Measurements from ENCODE around the gene SLX4IP. TPM values are rescaled to one million over a fixed set of nuclear protein-coding genes. Genes with fewer than 3 reads are reported as not detected.

Gene SLX4IP
- total and polyA plus RNA-seq, 2 of the 13 experiments (the other 11 are each of a cell fraction or from before 2014, with no cell fraction given) = 3.6 to 7.3 TPM

DNA sequence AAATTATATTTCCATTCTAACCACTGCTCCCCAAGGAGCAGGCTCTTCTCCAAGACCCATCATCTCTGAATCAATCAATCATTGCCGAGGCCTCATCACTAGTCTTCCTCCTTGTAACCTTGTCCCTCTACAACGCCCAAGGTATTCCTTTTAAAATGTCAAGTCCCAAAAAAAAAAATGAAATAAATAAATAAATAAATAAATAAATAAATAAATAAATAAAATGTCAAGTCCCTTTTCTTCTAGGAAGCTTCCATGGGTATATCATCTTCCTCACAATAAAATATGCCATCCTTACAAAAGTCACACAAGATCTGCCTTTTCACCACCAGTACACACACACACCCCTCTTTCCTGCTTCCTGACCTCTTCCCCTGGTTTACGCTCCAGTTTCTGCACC lies 181.1 kb downstream of the SLX4IP start:
- TF ChIP-seq ZNF253 (CRISPR knock-in tag; IDR thresholded peaks at IDR 0.05; ENCODE audit: borderline replicate concordance) (no peak), ZNF883 (CRISPR knock-in tag; IDR thresholded peaks at IDR 0.05; ENCODE audit: not compliant biosample characterization) (no peak), ZNF772 (CRISPR knock-in tag; IDR thresholded peaks at IDR 0.05) (no peak), CEBPZ (IDR thresholded peaks at IDR 0.05; ENCODE audit: low read length) (no peak), ZFY (CRISPR knock-in tag; IDR thresholded peaks at IDR 0.05) (no peak), ZNF891 (CRISPR knock-in tag; IDR thresholded peaks at IDR 0.05) (no peak), ZBTB3 (CRISPR knock-in tag; IDR thresholded peaks at IDR 0.05; ENCODE audit: borderline replicate concordance, low read depth) (no peak), MIXL1 (CRISPR knock-in tag; IDR thresholded peaks at IDR 0.05) (no peak), ZNF34 (CRISPR knock-in tag; IDR thresholded peaks at IDR 0.05; ENCODE audit: borderline replicate concordance) (no peak), ZZZ3 (CRISPR knock-in tag; IDR thresholded peaks at IDR 0.05; ENCODE audit: borderline replicate concordance) (no peak), ZNF343 (CRISPR knock-in tag; IDR thresholded peaks at IDR 0.05) (no peak), HOXA7 (CRISPR knock-in tag; IDR thresholded peaks at IDR 0.05) (no peak)
- TF ChIP-seq, protein P1, sequence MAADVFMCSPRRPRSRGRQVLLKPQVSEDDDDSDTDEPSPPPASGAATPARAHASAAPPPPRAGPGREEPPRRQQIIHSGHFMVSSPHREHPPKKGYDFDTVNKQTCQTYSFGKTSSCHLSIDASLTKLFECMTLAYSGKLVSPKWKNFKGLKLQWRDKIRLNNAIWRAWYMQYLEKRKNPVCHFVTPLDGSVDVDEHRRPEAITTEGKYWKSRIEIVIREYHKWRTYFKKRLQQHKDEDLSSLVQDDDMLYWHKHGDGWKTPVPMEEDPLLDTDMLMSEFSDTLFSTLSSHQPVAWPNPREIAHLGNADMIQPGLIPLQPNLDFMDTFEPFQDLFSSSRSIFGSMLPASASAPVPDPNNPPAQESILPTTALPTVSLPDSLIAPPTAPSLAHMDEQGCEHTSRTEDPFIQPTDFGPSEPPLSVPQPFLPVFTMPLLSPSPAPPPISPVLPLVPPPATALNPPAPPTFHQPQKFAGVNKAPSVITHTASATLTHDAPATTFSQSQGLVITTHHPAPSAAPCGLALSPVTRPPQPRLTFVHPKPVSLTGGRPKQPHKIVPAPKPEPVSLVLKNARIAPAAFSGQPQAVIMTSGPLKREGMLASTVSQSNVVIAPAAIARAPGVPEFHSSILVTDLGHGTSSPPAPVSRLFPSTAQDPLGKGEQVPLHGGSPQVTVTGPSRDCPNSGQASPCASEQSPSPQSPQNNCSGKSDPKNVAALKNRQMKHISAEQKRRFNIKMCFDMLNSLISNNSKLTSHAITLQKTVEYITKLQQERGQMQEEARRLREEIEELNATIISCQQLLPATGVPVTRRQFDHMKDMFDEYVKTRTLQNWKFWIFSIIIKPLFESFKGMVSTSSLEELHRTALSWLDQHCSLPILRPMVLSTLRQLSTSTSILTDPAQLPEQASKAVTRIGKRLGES (CRISPR knock-in tag; IDR thresholded peaks at IDR 0.05; ENCODE audit: borderline replicate concordance) = no peak
- TF ChIP-seq, protein P2, sequence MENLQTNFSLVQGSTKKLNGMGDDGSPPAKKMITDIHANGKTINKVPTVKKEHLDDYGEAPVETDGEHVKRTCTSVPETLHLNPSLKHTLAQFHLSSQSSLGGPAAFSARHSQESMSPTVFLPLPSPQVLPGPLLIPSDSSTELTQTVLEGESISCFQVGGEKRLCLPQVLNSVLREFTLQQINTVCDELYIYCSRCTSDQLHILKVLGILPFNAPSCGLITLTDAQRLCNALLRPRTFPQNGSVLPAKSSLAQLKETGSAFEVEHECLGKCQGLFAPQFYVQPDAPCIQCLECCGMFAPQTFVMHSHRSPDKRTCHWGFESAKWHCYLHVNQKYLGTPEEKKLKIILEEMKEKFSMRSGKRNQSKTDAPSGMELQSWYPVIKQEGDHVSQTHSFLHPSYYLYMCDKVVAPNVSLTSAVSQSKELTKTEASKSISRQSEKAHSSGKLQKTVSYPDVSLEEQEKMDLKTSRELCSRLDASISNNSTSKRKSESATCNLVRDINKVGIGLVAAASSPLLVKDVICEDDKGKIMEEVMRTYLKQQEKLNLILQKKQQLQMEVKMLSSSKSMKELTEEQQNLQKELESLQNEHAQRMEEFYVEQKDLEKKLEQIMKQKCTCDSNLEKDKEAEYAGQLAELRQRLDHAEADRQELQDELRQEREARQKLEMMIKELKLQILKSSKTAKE (CRISPR knock-in tag; IDR thresholded peaks at IDR 0.05; ENCODE audit: borderline replicate concordance) = no peak
- TF ChIP-seq, protein P3, sequence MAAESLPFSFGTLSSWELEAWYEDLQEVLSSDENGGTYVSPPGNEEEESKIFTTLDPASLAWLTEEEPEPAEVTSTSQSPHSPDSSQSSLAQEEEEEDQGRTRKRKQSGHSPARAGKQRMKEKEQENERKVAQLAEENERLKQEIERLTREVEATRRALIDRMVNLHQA (CRISPR knock-in tag; IDR thresholded peaks at IDR 0.05) = no peak
- TF ChIP-seq, protein P4, sequence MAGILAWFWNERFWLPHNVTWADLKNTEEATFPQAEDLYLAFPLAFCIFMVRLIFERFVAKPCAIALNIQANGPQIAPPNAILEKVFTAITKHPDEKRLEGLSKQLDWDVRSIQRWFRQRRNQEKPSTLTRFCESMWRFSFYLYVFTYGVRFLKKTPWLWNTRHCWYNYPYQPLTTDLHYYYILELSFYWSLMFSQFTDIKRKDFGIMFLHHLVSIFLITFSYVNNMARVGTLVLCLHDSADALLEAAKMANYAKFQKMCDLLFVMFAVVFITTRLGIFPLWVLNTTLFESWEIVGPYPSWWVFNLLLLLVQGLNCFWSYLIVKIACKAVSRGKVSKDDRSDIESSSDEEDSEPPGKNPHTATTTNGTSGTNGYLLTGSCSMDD (CRISPR knock-in tag; IDR thresholded peaks at IDR 0.05) = no peak
- no TSS peak for BruUV-seq (replicated peaks)
- H3K79me2 ChIP-seq (ENCODE audit: insufficient read depth, low read length) = no peaks in the 10 kb centered on the region
- ATAC-seq = no peak
- no peak overlapping the region for H3K4me3 ChIP-seq (replicated peaks in 1 of 3; ENCODE audit: insufficient read depth in 1 of 3, low read depth in 2 of 3, low read length in 3 of 3)
- H3K4me1 ChIP-seq (ENCODE audit: insufficient read depth, low read length) = peaks cover 31% of the 10 kb centered on the region
- no peaks in the 10 kb centered on the region for H4K20me1 ChIP-seq (ENCODE audit: insufficient read depth, low read length)
- H3K27me3 ChIP-seq (ENCODE audit: control insufficient read depth in 1 of 2, insufficient read depth in 2 of 2, low read length in 2 of 2) = no peaks in the 10 kb centered on the region
- intact Hi-C loops (cut with micrococcal nuclease; ENCODE audit: unreplicated experiment) = no loop called here
- 96% methylated on average over 3 of the region's 3 CpGs for WGBS (ENCODE audit: low lambda C conversion rate)
- H3K9me3 ChIP-seq (ENCODE audit: low read length) = no peaks in the 10 kb centered on the region
- H3K36me3 ChIP-seq (replicated peaks in 1 of 2; ENCODE audit: control insufficient read depth in 1 of 2, insufficient read depth in 2 of 2, low read length in 2 of 2) = 0 out of 5 replicates have a peak, but pooled peaks cover 0 to 2% of the 10 kb centered on the region in 2 experiments
- ChIA-PET CTCF (ENCODE audit: low intra/inter-chr PET ratio, low total read pairs) (no interaction called here), POLR2A (no interaction called here)
- in situ Hi-C loops (cut with HindIII; ENCODE audit: extremely low pct_ligation_motif_present, low pct_unique_long_range_greater_than_20kb) = no loop called here
- no peak overlapping the region for H3K27ac ChIP-seq (ENCODE audit: extremely low read length, insufficient read depth, low read length)
- H3K9ac ChIP-seq (ENCODE audit: insufficient read depth, low read depth, low read length) = no peak overlapping the region
- no peak overlapping the region for H2AFZ ChIP-seq (ENCODE audit: low read length)
- no peak overlapping the region for H3K4me2 ChIP-seq (ENCODE audit: low read depth, low read length)
- no peak for DNase-seq (ENCODE audit: low spot score)
- no peak for FAIRE-seq
